Activated naive CD8-positive, alpha-beta T cell treated with anti-CD3 and anti-CD28 coated beads for 36 hours (primary cell): ENCODE results near the gene CTCFL. TPM values are rescaled to one million over a fixed set of nuclear protein-coding genes. Genes with fewer than 3 reads are reported as not detected.

Experiments
- DNase-seq: peaks from one replicate; pipeline ENCODE4 v3.0.0; 2021
- H3K27ac Mint-ChIP-seq: one replicate; pipeline ENCODE4 v1.8.0; 2022; ENCODE audit warnings: mild to moderate bottlenecking, moderate library complexity, mixed read lengths
- H3K27me3 Mint-ChIP-seq: one replicate; pipeline ENCODE4 v1.8.0; 2022; ENCODE audit warnings: mild to moderate bottlenecking, mixed read lengths
- H3K36me3 Mint-ChIP-seq: one replicate; pipeline ENCODE4 v1.8.0; 2021; ENCODE audit warnings: mild to moderate bottlenecking, mixed read lengths
- H3K4me1 Mint-ChIP-seq: one replicate; pipeline ENCODE4 v1.8.0; 2021; ENCODE audit warnings: mixed read lengths
- H3K4me3 Mint-ChIP-seq: one replicate; pipeline ENCODE4 v1.8.0; 2022; ENCODE audit warnings: mild to moderate bottlenecking, moderate library complexity, mixed read lengths
- H3K9me3 Mint-ChIP-seq: one replicate; pipeline ENCODE4 v1.8.0; 2022; ENCODE audit warnings: mixed read lengths
- total RNA-seq, 2 experiments: library from RNA; stranded (reverse); gene quantifications; one replicate each; pipeline ENCODE4 v1.2.3, GENCODE V29; 2021

Gene CTCFL
- total RNA-seq, 2 experiments from 2014 or later = not detected

DNA sequence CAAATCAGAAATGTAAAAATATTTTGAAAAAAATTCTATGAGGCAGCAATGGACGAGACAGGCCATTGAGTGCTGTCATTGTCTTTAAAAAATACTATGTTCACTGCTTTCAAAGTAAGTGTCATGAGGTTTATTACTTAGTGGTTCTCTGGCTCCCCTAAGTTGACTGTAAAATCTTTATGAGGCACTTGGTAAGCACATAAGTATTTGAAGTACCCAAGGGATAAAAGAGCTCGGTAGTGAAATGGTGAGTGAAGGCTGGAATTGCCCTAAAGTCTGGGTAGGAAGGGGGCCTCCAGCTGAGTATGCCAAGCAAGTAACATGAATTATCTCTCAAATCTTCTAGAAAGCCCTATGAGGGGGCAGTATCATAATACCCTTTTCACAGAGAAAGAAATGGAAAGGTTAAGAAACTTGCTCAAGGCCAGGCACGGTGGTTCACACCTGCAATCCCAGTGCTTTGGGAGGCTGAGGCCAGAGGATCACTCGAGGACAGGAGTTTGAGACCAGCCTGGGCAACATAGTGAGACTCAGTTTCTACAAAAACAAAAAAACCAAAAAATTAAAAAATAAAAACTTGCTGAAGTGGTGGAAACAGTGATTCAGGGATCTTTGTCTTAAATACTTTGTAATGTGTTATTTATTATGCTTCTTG, 5.5 kb upstream of the CTCFL start:
- H3K4me1 Mint-ChIP-seq = no peaks in the 10 kb centered on the region
- H3K36me3 Mint-ChIP-seq = no peaks in the 10 kb centered on the region
- no peak for DNase-seq
- no peaks in the 10 kb centered on the region for H3K9me3 Mint-ChIP-seq
- H3K4me3 Mint-ChIP-seq = no peak overlapping the region
- H3K27me3 Mint-ChIP-seq = no peaks in the 10 kb centered on the region
- H3K27ac Mint-ChIP-seq = no peak overlapping the region

- no peaks in the 10 kb centered on the region for H3K4me1 Mint-ChIP-seq
- no peak for DNase-seq
- no peaks in the 10 kb centered on the region for H3K9me3 Mint-ChIP-seq
- no peak overlapping the region for H3K27ac Mint-ChIP-seq
- no peak overlapping the region for H3K4me3 Mint-ChIP-seq
- H3K36me3 Mint-ChIP-seq = no peaks in the 10 kb centered on the region
- no peaks in the 10 kb centered on the region for H3K27me3 Mint-ChIP-seq
These were observed 4.9 kb upstream of the CTCFL start for GRCh38 chr20:57529810-57530209.

DNA sequence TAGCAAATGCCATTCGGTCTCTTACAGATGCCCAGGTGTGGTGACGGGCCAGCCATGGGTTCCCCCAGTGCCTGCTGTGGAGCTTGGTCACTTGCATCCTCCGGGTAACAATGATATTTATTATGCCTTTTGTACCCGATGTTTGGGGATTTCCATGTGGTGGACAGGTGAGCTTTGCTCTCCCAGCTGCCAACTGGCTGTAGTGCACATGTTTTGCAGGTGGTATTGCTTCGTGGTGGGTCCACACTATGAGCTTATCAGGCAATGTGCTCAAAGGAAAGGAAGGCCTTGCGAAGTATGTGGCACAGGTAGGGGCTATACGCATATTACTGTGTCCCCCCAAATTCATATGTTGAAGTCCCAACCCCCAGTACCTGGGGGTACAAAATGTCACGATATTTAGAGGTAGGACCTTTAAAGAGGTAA, 4.2 kb upstream of the CTCFL start:
- Mint-ChIP-seq H3K27me3 (no peaks in the 10 kb centered on the region), H3K9me3 (no peaks in the 10 kb centered on the region), H3K36me3 (no peaks in the 10 kb centered on the region), H3K4me3 (no peak overlapping the region), H3K4me1 (no peaks in the 10 kb centered on the region), H3K27ac (no peak overlapping the region)
- DNase-seq = no peak

DNA sequence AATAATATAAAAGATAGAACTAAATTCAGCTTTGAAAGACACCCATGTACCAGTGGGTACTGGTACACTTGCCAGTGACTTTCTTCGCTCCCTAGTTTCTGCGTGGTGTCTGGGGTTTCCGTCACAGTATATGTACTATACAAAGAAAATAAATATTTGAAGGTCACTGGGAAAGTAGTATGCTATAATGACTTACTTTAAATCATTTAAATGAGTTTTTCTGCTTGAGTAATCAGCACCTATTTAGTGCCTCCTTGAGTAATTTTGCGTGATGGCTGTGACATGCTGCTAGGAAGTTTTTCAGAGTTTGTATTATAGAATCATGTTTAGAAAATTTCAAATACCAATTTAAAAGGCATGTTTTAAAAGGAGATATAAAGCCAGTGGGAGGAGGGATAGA, 3.2 kb upstream of the CTCFL start:
- Mint-ChIP-seq H3K36me3 (no peaks in the 10 kb centered on the region), H3K4me3 (no peak overlapping the region), H3K4me1 (peaks cover under 1% of the 10 kb centered on the region), H3K9me3 (no peaks in the 10 kb centered on the region), H3K27me3 (no peaks in the 10 kb centered on the region), H3K27ac (no peak overlapping the region)
- DNase-seq = no peak

DNA sequence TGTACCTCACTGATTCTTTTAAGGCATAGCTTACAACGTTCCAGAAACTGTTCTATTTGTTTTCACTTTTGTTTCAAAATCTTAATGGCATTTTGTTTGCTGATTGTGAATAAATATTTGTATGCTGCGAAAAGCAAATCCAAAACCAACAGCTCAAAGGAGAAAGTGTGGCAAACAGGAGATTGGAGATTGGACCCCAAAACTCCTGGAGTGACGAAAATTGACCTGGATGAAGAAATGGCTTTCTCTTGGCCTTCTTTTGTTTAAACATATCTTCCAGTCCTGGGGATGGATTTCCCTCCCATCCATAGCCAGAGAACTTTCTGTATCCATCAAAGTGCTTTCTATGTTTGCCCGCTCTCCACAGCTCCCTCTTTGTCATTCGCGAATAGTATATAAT, 2.8 kb upstream of the CTCFL start:
- H3K27me3 Mint-ChIP-seq = no peaks in the 10 kb centered on the region
- no peak overlapping the region for H3K27ac Mint-ChIP-seq
- DNase-seq = no peak
- no peak overlapping the region for H3K4me3 Mint-ChIP-seq
- no peaks in the 10 kb centered on the region for H3K36me3 Mint-ChIP-seq
- no peaks in the 10 kb centered on the region for H3K9me3 Mint-ChIP-seq
- peaks cover 4% of the 10 kb centered on the region for H3K4me1 Mint-ChIP-seq

- no peak for DNase-seq
- no peak overlapping the region for H3K4me3 Mint-ChIP-seq
- no peaks in the 10 kb centered on the region for H3K27me3 Mint-ChIP-seq
- H3K9me3 Mint-ChIP-seq = no peaks in the 10 kb centered on the region
- peaks cover 8% of the 10 kb centered on the region for H3K4me1 Mint-ChIP-seq
- no peak overlapping the region for H3K27ac Mint-ChIP-seq
- no peaks in the 10 kb centered on the region for H3K36me3 Mint-ChIP-seq
These were observed 2.0 kb upstream of the CTCFL start for GRCh38 chr20:57526885-57527460.

DNA sequence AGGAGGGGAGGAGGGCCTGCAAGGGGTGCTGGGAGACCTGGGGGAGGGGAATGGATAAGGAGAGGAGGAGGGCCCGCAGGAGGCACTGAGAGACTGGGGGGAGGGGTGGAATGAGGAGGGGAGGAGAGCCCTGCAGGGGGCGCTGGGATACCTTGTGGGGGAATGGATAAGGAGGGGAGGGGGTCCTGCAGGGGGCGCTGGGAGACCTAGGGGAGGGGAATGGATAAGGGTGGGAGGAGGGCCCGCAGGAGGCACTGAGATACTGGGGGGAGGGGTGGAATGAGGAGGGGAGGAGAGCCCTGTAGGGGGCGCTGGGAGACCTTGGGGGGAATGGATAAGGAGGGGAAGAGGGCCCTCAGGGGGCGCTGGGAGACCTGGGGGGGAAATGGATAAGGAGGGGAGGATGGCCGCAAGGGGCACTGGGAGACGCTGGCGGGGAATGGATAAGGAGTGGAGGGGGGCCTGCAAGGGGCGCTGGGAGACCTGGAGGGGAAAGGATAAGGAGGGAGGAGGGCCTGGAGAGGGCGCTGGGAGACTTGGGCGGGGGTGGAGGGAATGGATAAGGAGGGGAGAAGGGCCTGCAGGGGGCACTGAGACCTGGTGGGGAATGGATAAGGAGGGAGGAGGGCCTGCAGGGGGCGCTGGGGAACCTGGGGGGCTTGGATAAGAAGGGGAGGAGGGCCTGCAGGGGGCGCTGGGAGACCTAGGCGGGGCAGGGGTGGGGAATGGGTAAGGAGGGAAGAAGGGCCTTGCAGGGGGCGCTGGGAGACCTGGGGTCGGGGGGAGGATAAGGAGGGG, 1.3 kb upstream of the CTCFL start:
- Mint-ChIP-seq H3K9me3 (no peaks in the 10 kb centered on the region), H3K27me3 (no peaks in the 10 kb centered on the region), H3K4me1 (peaks cover 8% of the 10 kb centered on the region), H3K27ac (no peak overlapping the region), H3K4me3 (no peak overlapping the region), H3K36me3 (no peaks in the 10 kb centered on the region)
- DNase-seq = peak; percentile 32

DNA sequence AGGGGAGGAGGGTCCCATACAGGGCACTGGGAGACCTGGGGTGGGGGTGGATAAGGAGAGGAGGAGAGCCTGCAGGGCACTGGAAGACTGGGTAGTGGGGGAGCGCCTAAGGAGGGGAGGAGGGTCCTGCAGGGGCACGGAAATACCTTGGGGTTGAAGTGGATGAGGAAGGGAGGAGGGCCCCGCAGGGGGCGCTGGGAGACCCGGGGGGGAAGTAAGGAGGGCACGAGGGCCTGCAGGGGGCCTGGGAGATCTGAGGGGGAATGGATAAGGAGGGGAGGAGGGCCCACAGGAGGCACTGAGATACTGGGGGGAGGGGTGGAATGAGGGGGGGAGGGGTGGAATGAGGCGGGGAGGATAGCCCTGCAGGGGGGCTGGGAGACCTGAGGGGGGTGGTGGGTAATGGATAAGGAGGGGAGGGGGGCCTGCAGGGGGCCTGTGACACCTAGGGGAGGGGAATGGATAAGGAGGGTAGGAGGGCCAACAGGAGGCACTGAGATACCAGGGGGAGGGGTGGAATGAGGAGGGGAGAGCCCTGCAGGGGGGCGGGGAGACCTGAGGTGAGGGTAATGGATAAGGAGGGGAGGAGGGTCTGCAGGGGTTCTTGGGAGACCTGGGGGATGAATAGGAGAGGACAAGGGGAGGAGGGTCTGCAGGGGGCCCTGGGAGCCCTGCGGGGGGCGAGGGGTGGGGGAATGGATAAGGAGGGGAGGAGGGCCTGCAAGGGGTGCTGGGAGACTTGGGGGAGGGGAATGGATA, 567 bp upstream of the CTCFL start:
- Mint-ChIP-seq H3K4me1 (peaks cover 8% of the 10 kb centered on the region), H3K9me3 (no peaks in the 10 kb centered on the region), H3K36me3 (no peaks in the 10 kb centered on the region), H3K4me3 (no peak overlapping the region), H3K27me3 (no peaks in the 10 kb centered on the region), H3K27ac (no peak overlapping the region)
- no peak for DNase-seq

- Mint-ChIP-seq H3K27me3 (no peaks in the 10 kb centered on the region), H3K9me3 (no peaks in the 10 kb centered on the region), H3K4me1 (peaks cover 8% of the 10 kb centered on the region), H3K36me3 (no peaks in the 10 kb centered on the region), H3K27ac (no peak overlapping the region), H3K4me3 (no peak overlapping the region)
- DNase-seq = no peak
These were observed 1.2 kb downstream of the CTCFL start for GRCh38 chr20:57523782-57524181.

GRCh38 chr20:57522380-57523140, 2.4 kb downstream of the CTCFL start:
- peaks cover 8% of the 10 kb centered on the region for H3K4me1 Mint-ChIP-seq
- no peaks in the 10 kb centered on the region for H3K36me3 Mint-ChIP-seq
- no peaks in the 10 kb centered on the region for H3K27me3 Mint-ChIP-seq

DNA sequence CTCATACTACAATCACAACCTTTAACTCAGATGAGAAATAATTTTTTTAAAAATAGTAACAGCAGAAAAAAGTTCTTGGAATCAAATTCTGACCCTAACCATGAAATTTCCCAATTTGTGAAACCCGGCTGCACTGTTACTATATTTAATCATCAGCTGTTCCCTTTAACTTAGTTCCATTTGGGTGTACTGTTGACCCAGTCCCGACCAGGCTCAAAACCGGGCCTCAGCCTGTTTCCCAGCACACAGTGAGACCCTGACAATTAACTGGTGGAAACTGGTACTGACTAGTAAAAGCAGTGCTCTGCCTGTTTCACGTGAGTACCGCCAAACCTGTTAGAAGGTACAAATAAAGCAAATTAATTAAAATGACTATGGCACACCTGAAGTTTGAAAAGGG, 7.0 kb downstream of the CTCFL start:
- H3K4me3 Mint-ChIP-seq = no peak overlapping the region
- peaks cover 11% of the 10 kb centered on the region for H3K27me3 Mint-ChIP-seq
- peaks cover 6% of the 10 kb centered on the region for H3K4me1 Mint-ChIP-seq
- DNase-seq = no peak
- no peaks in the 10 kb centered on the region for H3K9me3 Mint-ChIP-seq
- no peaks in the 10 kb centered on the region for H3K36me3 Mint-ChIP-seq
- H3K27ac Mint-ChIP-seq = no peak overlapping the region

More at GRCh38 chr20:57522380-57523140, 2.4 kb downstream of the CTCFL start:
- DNase-seq = no peak
- no peak overlapping the region for H3K4me3 Mint-ChIP-seq
- H3K9me3 Mint-ChIP-seq = no peaks in the 10 kb centered on the region
- no peak overlapping the region for H3K27ac Mint-ChIP-seq

DNA sequence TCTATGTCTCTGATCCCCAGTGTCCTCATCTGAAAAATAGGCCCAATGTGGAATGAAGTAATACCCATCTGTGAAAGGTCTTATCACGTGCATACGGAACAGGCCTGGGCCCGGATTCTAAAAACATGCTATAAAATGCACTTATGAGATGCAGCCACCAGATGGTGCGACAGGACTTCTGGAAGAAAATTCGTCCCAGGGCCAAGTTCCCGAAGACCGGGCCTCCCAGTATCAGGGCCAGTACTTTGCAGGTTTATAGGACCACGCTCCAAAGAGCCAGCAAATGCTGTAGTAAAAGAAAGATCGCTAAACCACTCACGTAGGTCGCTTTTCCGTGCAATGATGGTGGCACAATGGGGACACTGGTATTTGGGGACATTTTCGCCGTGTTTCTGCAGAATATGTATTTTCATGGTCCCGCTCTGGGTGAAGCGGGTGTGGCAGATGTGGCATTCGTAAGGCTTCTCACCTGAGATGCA, 10.6 kb downstream of the CTCFL start:
- Mint-ChIP-seq H3K9me3 (no peaks in the 10 kb centered on the region), H3K36me3 (no peaks in the 10 kb centered on the region), H3K4me1 (no peaks in the 10 kb centered on the region), H3K4me3 (no peak overlapping the region), H3K27ac (no peak overlapping the region), H3K27me3 (peaks cover 15% of the 10 kb centered on the region)
- no peak for DNase-seq

DNA sequence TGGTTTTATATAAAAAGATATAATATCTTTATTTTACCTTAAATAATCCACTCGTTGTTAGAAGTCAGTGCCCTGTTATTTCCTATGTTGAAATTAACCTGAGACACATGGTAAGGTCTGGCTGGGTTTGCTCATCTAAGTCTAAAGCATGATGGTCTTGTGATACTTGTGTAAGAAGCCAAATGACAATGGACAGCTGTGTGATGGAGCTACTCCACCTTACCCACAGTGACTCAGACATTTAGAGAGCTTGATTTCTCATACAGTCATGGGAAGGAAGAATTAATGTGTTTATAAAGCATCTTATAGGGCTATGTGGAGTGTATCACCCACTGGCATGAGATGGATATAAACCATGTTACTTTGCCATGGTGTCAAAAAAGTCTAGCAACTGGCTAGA, 11.7 kb downstream of the CTCFL start:
- no peak overlapping the region for H3K4me3 Mint-ChIP-seq
- H3K9me3 Mint-ChIP-seq = no peaks in the 10 kb centered on the region
- no peaks in the 10 kb centered on the region for H3K36me3 Mint-ChIP-seq
- no peak overlapping the region for H3K27ac Mint-ChIP-seq
- H3K27me3 Mint-ChIP-seq = peaks cover 19% of the 10 kb centered on the region
- no peaks in the 10 kb centered on the region for H3K4me1 Mint-ChIP-seq
- no peak for DNase-seq

DNA sequence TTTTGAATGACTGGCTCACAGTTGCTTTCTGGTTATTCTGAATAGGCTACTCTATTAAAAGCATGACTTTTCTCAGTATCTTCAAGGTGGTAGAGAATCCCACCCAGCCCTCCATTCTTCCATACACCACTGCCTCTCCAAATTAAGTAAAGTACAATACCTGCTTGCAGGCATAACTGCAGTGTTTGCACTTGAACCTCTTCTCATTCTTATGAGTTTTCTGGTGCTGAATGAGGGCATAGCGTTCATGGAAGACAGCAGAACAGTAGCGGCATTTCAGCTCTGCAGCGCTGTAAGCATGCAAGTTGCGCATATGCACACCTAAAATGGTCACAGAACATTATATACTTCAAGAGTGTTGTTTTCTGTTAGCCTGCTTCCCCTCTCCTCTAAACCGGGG, 12.5 kb downstream of the CTCFL start:
- no peak for DNase-seq
- Mint-ChIP-seq H3K27me3 (peaks cover 19% of the 10 kb centered on the region), H3K4me3 (no peak overlapping the region), H3K36me3 (no peaks in the 10 kb centered on the region), H3K4me1 (no peaks in the 10 kb centered on the region), H3K9me3 (no peaks in the 10 kb centered on the region), H3K27ac (no peak overlapping the region)
